GM23338 (cell line): ENCODE measurements around the gene TSPAN3.

Experiments used
- CTCF ChIP-seq, 2 experiments: fragments of 200-600 bp in 1 of 2; sonication (generic) in 1 of 2; conservative IDR thresholded peaks; 2 replicates each; pipeline versions ENCODE4 v1.5.1 to v1.6.1; 2016 to 2017; ENCODE audit warnings: antibody characterized with exemption in 2 of 2, low read depth in 2 of 2, mild to moderate bottlenecking in 2 of 2, moderate library complexity in 1 of 2
- ETS1 ChIP-seq: IDR thresholded peaks from 2 replicates; pipeline ENCODE4 v1.6.1; 2016; ENCODE audit warnings: antibody characterized with exemption
- EZH2 ChIP-seq: fragments of 200-600 bp; sonication (generic); IDR thresholded peaks from one replicate; pipeline ENCODE4 v1.8.0; 2017; ENCODE audit warnings: antibody characterized with exemption, mild to moderate bottlenecking, low read depth; ENCODE audit not compliant: unreplicated experiment
- EZH2phosphoT487 ChIP-seq: fragments of 200-600 bp; sonication (generic); IDR thresholded peaks from one replicate; pipeline ENCODE4 v1.8.1; 2018; ENCODE audit warnings: antibody characterized with exemption; ENCODE audit not compliant: unreplicated experiment
- JUNB ChIP-seq: IDR thresholded peaks from one replicate; pipeline ENCODE4 v1.6.1; 2016; ENCODE audit warnings: antibody characterized with exemption; ENCODE audit not compliant: unreplicated experiment
- NANOG ChIP-seq: IDR thresholded peaks from 2 replicates; pipeline ENCODE4 v1.6.1; 2016; ENCODE audit warnings: antibody characterized with exemption, borderline replicate concordance
- POLR2AphosphoS5 ChIP-seq: IDR thresholded peaks from 2 replicates; pipeline ENCODE4 v1.6.1; 2016; ENCODE audit warnings: antibody characterized with exemption, low read depth
- REST ChIP-seq: IDR thresholded peaks from one replicate; pipeline ENCODE4 v1.6.1; 2018; ENCODE audit warnings: antibody characterized with exemption; ENCODE audit not compliant: unreplicated experiment
- STAT1 ChIP-seq: IDR thresholded peaks from one replicate; pipeline ENCODE4 v1.6.1; 2016; ENCODE audit warnings: antibody characterized with exemption; ENCODE audit not compliant: unreplicated experiment
- ZNF114 ChIP-seq: fragments of 250-450 bp; sonication (Bioruptor Pico); IDR thresholded peaks from 2 replicates; pipeline ENCODE4 v1.5.0; 2020; ENCODE audit warnings: mild to moderate bottlenecking, moderate library complexity
- ZNF331 ChIP-seq: fragments of 250-450 bp; sonication (Bioruptor Pico); IDR thresholded peaks from 2 replicates; pipeline ENCODE4 v1.5.0; 2020; ENCODE audit warnings: low read depth, mild to moderate bottlenecking, moderate library complexity

DNA sequence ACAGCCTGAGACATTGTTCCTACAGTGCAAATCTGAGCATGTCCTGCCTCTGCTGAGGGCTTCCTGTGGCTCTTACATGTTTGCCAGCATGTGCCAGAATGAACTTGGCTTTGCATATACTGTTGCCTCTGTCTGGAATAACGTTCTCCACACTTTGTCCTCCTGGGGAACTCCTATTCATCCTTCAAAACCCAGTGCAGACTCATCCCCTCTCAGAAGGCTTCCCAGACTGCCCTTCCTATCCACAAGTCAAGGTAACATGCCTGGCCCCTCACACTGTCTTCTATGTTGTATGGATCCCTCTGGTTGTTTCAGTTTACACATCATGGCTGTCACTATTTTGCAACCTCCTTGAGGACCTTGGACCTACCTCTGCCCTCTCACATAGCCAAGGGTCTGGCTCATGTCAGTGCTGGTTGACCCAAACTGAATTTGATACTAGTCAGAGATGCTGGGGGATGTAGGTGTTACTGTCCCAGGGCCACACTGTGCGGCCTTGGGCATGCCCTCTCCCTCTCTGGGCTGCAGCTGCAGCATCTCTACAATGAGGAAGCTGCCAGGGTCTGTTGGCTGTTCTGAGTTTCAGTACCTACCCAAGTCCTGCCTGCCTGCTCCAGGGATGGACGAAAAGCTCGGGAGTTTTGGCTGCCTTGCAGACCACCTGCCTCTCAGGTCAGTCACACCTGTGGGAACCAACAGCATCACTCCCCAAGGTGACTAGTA lies 29.0 kb upstream of the TSPAN3 start:
- TF ChIP-seq CTCF (conservative IDR thresholded peaks at IDR 0.05; ENCODE audit: low read depth in 2 of 2): no peak
- no peak for TF ChIP-seq REST
- TF ChIP-seq POLR2AphosphoS5: no peak
- no peak for TF ChIP-seq EZH2
- no peak for TF ChIP-seq EZH2phosphoT487
- TF ChIP-seq JUNB: no peak
- TF ChIP-seq ZNF114 (CRISPR knock-in tag): no peak
- no peak for TF ChIP-seq STAT1
- TF ChIP-seq ETS1: no peak
- no peak for TF ChIP-seq NANOG
- no peak for TF ChIP-seq ZNF331 (CRISPR knock-in tag)
